Stimulated activated CD4-positive, alpha-beta T cell treated with anti-CD3 and anti-CD28 coated beads, TNF-alpha, amount 100 ng/mL, for 48 hours (primary cell): ENCODE results near the gene NAPG.
"Not testable (repeated sequence)": the region's sequence is repeated elsewhere in the genome, so short reads cannot be mapped to it uniquely, and the experiment has no call there.

Source experiments
- DNase-seq, 3 donors: peaks; one replicate each; pipeline ENCODE4 v3.0.0-alpha.2; 2020; ENCODE audit warnings: low read depth in 3 of 3

NAPG gene

DNA sequence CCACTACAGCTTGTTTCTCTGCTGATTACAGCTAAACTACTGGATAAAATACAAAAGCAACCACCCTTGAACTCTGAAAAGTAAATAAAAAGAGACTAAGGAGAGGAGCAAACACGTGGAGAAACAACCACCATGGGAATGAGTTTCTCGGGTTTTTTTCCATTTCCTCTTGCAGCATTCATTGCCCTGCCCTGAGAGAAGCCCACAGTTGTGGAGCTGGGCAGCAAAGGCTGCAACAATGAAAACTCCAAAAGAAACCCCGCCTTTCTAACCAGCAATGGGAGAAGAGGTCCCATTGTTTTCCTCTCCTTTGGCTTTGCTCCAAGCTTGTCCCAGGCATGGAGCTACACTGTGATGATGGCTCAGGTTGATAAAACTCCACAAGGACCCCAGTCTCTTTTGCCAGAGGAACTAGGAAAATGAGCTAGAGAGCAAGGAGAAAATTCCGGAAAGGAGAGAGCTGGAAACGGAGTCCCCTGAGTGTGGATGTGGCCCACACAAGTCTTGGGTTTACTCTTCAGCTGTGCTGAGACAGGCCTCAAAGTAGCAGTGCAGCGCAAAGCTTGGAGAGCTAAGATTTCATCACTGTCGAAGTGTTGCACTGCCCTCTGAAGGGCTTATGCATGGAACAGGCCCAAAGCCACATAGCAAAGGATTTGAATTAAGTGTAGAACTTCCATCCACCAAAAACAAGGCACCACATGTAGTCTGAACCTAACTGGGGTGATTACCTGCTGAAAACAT, 20.9 kb downstream of the NAPG start:
- no peak for DNase-seq

DNA sequence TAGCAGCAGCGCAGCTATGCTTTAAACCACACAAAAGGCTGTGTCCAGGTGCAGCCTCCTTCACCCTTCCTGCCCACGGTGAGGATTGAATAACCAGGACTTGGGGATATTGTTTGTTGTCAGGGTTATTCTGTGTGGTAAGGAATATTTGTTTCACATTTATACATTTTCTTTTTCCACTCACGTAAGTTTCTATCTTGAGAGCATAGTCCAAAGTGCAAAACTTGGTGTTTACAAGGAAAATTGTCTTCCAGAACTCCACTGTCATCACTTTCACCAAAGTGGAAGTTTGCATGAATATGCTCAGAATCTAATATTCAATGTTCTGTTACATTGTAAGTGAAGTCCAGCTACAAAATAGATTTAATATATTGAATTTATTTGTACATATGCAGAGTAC, 26.4 kb downstream of the NAPG start:
- DNase-seq, result no peak

DNA sequence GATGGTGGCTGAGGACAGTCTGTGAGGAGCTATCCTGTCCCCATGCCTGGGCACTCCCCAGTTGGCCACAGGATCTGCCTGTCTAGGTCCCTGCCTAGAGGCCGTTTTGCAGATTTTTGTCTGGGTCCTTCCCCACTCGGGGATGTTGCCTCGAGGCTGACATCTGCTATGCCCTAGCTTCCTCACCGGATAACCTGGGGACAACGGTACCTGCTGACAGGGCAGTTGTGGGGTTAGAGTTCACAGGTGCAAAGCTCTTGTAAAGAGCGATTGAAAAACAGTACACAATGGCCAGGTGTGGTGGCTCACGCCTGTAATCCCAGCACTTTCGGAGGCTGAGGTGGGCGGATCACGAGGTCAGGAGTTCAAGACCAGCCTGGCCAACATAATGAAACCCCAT, 30.4 kb downstream of the NAPG start:
- DNase-seq, result not testable (repeated sequence)

DNA sequence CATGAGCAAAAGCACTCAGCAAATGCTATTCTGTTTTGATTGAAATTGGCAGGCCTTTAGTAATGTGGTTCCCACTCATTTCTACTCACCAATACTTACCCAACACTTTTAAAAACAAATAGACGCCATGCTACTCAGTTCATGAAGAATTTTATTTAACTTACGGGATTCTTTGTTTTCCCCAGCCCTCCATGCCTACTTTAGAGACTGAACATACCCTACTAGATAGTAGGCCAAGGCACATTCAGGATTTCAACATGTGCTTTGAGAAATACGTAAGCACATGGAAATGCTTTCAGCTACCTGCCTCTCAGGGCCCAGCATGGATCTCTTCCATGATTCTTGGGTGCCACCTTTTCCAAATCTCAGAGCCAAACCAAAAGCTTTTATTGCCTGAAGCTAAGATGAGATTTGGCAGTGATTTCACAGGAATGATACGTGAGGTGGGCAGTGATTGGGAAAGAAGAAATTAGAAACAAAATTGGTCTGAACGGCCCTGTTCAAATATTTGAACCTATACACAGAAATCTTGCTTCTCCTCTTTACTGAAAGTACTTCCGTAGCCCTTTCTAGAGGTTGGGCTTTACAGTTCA, 31.4 kb downstream of the NAPG start:
- DNase-seq, result no peak

DNA sequence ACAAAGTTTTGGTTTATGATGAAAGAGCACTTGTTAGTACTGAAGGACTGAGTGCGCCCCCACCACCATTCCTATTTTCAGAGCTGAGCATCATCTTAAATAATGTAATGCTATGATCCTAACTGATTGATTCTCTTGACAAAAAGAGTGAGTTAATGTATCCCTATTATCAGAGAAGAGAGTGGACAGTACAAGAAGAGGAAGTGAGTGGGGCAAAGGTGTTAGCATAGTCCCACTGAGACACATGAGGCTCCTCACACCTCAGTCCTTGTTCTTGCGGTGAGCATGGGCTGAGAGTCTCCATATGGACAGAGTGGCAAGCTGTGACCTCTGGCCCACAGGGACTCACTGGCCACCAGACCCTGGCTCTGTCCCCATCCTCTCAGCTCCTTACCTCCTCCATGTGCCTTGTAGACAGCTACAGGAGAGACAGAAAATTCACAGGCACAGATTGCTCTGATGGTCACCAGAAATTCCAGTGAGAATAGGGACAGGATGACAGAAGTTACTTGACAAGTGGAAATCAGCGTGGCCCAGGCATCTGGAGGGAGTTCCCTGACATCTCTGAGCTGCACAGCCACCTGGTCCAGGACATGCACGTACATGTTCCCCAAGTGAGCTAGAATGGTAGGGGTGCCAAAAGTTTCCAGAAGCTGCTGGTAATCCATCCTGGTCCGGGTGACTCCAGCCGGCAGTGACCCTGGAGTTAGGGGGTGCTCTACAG, 32.6 kb downstream of the NAPG start:
- DNase-seq, result no peak

DNA sequence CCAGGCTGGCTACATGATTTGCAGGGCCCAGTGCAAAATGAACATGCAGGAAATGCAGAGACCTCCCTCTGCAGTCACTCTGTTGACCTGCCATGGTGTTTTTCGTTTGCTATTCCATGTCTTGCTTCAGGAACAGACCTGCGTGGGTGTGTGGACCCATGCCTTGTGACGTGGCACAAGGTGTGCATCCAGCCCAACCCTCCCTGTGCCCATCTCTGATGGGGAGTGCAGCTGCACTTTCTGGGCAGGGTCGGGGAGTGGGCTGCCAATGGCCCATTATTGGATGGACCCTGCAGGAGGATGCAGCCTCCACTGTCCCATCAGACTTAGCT, 33.1 kb downstream of the NAPG start:
- DNase-seq, result no peak

DNA sequence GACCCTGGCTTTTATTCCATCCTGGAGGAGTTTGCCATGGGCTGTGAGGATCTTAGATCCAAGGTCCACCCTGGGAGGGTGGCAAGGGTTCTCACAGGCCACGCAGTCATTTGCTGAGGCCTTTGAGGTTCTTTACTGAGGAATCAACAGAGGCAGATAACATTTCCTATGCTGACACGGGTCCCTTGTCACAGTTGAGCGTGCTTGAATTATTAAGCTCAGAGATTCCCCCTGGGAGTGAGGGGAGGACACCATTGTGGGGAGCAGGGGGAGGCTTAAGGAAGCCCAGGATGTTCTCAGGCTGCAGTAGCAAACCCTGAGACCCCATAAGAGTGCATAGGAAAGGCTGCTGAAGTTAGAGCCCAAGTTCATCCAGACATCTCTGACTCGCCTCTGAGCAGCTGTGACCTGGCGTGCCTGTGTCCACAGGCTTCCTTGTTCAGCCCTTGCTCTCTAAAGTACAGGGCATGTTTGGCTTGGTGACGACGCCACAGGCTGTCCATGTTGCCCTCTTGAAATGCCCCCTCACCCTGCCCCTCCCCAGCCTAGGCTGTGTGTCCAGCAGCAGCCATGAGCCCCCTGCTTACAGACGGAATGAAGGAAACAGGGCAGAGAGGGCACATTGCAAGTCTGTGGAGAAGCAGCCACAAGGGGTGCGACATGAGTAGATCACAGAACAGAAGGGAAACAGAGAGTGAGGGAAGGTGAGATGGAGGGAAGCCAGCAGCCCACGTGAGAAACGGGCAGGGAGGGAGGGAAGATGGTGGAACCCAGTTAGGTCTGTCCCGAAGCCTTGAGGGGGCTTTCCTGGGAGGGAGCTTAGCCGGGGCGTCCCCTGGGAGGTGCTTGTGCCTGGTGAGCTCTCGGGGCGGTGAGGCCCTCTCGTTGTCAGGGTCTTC, 34.0 kb downstream of the NAPG start:
- DNase-seq, result no peak

DNA sequence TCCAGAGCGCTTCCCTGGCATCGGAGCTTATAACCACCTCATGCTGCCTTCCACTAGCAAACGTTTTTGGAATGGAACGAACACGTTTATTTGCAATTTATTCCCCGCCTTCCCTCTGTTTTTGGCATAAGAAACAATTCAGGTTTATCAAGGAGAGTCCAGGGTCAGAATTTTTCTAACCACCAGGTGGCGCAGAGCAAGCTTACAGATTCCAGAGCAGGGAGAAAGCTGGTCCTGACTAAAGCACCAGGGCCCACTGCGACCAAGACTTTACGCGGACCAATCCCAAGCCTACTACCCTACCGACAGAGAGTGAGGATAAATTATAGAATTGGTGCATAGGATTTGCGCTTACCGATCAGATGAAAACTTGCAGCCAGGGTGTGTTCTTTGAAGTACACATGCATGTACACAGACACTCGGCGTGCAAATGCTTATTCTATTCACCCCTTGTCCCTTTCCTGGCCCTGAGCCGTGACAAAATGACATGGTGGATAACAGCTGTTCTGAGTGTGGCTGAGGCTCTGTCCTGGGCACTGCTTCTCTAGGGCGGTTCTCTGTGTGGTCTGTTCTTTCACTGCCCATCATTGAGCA, 34.7 kb downstream of the NAPG start:
- DNase-seq, result peak in 2 of 3 donors; percentile 47 to 53

DNA sequence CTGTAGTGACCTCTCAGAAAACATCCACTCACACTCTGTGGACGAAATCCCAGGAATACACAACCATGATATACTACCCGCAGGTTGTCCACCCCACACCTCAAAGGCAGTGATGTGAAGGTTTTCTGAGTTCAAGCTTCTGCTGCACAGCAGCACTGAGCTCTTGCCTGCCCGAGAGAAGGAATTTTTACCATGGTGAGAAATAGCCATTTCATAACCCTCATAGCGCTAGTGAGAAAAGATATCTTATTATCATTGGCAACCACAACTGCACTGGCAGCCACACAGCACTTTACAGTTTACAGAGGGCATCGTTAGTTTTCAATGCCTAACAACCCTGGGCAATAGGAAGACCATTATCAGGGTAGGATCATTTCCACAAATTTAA, 36.9 kb downstream of the NAPG start:
- DNase-seq, result no peak

DNA sequence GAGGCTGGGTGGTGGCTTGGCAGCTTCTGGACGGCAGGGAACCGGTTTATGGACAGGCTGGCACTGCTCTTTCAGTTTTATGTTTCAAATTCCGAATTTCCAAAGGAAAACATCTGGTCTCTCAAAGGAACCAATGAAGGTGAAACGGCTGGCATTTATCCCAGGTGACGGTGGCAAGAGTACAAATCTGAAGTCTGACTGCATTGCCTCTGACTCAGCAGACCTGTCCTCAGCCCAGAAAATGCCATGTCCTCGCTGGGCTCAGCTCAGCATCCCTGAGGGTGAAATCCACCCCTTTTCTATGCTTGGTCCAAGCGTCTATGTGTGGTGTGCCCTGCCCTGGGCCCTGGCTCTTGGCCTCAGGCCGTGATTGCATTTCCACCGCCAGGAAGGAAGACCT, 38.1 kb downstream of the NAPG start:
- DNase-seq, result no peak

DNA sequence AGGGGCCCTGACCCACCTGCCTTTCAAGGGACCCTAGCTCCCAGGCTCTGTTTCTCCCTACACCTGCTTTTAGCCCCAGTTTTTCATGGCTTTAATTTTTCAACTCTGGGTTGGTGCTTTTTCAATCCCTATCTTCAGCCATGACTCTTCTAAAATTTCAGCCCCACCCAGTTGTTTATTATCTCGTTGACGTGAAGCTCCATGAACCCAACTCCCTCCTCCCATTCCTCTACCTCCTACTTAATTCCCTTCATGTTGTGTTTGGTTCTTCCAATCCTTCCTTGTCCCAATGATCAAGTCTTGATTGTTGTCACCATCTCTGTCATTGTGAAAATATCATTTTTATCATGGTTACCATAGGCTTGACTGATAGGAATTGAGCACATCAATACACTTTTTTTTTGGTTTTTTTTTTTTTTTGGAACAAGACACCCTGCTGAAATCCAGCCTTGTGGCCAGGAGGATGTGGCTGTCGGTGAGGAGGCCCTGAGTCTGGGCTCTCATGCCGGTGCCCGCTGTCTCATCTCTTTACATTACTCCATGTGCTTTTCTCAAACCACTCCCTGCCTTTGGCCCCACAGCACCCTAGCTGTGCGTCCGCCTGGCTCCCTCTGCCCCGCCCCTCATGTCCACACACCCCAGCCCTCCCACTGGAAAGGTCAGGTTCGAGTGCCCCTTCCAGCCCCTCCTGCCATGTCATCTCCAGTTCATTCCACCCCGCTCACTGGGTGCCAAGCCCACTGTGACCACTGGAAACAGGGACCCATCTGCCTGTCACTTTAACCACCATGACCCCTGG, 39.3 kb downstream of the NAPG start:
- DNase-seq, result no peak

DNA sequence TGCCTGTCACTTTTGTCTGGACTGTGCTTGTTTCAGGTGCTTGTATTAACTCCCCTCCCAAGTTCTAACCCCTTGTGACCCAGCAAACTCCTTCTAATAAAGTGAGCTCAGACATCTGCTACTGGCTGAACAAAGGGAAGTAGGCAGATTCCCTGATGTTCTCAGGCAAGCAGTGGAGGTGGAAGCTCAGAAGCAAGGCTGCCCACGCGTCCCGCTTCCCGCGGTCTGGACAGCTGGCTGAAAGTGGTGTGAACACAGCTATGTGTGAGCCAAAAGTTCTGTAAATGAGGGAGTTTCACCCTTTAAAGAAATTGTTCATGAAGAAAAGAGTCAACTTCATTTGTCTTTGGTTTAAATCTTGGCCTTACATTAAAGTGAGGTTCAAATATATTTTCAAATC, 40.0 kb downstream of the NAPG start:
- no peak for DNase-seq

DNA sequence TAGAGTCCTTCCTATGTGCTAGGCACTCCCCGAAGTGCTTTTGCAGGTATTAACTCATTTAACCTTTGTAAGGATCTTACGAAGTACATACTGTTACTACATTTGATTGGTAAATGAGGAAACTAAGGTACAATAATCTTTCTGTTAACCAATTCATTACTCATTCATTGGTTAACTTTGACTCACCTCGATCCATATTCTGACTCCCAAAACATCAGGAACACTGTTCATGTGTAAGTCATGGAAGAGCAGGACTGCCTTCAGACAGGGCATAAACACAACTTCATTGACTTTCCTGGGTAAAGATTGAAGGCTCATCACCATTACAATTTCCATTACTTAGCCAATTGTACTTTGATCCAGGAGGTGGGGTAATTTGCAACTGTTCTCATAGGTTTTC, 40.6 kb downstream of the NAPG start:
- no peak for DNase-seq

DNA sequence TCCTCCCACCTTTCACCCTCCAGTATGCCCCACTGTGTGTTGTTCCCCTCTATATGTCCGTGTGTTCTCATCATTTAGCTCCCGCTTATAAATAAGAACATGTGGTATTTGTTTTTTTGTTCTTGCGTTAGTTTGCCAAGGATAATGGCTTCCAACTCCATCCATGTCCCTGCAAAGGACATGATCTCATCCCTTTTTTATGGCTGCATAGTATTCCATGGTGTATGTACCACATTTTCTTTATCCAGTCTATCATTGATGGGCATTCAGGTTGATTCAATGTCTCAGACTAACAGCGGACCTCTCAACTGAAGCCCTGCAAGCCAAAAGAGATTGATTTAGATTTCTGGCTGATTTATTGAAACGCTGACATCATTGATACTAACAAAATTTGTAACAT, 44.1 kb downstream of the NAPG start:
- DNase-seq, result not testable (repeated sequence)

DNA sequence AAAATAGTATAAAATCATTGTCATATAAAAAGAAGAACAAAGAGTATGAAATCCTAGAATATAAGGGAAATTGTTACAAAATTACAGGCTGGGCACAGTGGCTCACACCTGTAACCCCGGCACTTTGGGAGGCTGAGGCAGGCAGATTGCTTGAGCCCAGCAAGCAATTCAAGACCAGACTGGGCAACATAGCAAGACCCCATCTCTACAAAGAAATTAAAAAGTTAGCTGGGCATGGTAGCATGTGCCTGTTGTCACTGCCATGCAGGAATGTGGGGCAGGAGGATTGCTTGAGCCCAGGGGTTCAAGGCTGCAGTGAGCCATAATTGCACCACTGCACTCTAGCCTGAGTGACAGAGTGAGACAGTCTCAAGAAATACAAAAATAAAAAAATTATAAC, 44.8 kb downstream of the NAPG start:
- DNase-seq, result no peak

DNA sequence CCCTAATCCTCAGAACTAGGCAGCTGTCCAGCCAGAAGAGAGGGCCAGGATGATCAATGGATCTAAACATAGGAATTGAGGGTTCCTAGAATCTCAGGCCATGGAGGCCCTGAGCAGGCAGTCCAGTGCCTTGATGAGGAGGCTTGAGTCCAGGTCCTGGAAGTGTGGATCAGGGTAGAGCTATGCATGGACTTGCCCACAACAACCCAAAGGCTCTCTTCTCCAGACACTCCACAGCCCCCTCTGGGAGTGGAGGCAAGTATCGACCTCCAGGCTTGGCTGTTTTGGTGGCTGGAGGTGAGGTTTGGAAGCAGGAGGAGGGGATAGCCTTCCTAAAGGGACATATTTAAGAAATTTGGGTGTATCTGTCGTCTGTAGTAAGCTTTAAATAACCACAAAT, 45.7 kb downstream of the NAPG start:
- no peak for DNase-seq

DNA sequence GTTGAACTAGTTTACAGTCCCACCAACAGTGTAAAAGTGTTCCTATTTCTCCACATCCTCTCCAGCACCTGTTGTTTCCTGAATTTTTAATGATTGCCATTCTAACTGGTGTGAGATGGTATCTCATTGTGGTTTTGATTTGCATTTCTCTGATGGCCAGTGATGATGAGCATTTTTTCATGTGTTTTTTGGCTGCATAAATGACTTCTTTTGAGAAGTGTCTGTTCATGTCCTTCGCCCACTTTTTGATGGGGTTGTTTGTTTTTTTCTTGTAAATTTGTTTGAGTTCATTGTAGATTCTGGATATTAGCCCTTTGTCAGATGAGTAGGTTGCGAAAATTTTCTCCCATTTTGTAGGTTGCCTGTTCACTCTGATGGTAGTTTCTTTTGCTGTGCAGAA, 47.4 kb downstream of the NAPG start:
- not testable (repeated sequence) for DNase-seq

DNA sequence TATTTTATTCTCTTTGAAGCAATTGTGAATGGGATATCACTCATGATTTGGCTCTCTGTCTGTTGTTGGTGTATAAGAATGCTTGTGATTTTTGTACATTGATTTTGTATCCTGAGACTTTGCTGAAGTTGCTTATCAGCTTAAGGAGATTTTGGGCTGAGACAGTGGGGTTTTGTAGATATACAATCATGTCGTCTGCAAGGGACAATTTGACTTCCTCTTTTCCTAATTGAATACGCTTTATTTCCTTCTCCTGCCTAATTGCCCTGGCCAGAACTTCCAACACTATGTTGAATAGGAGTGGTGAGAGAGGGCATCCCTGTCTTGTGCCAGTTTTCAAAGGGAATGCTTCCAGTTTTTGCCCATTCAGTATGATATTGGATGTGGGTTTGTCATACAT, 48.6 kb downstream of the NAPG start:
- DNase-seq, result not testable (repeated sequence)

DNA sequence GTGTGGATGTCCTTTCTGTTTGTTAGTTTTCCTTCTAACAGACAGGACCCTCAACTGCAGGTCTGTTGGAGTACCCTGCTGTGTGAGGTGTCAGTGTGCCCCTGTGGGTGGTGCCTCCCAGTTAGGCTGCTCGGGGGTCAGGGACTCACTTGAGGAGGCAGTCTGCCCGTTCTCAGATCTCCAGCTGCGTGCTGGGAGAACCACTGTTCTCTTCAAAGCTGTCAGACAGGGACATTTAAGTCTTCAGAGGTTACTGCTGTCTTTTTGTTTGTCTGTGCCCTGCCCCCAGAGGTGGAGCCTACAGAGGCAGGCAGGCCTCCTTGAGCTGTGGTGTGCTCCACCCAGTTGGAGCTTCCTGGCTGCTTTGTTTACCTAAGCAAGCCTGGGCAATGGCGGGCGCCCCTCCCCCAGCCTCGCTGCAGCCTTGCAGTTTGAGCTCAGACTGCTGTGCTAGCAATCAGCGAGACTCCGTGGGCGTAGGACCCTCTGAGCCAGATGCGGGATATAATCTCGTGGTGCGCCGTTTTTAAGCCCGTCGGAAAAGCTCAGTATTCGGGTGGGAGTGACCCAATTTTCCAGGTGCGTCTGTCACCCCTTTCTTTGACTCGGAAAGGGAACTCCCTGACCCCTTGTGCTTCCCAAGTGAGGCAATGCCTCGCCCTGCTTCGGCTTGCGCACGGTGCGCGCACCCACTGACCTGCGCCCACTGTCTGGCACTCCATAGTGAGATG, 52.2 kb downstream of the NAPG start:
- not testable (repeated sequence) for DNase-seq

DNA sequence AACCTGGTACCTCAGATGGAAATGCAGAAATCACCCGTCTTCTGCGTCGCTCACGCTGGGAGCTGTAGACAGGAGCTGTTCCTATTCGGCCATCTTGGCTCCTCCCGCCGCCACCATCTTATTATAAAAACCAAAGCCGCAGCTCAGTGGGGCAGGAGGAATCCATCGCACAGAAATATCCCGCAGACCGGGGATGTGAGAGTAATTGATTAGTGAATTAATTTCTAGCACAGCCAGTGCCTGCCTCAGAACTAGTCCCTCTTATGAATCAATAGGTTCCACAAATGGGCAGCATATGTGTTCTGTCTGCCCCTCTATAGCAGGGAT, 52.7 kb downstream of the NAPG start:
- not testable (repeated sequence) for DNase-seq
